PC-3 (cell line): ENCODE data around the gene OTOR. TPM values are rescaled to one million over a fixed set of nuclear protein-coding genes. Genes with fewer than 3 reads are reported as not detected.

Experiments used
- ATAC-seq: fragments of 200-7000 bp; cut with Tn5 transposase; 2 replicates; pipeline ENCODE4 v1.9.1; 2020; ENCODE audit warnings: mild to moderate bottlenecking, moderate library complexity
- BruUV-seq: library from RNA; stranded (reverse); fragments of 400-500 nt; replicated peaks from 2 replicates; lab custom pipeline; 2021; lab: Mats Ljungman, UMichigan
- CTCF ChIA-PET: fragments of 300-600 bp; sonication (Branson Sonifier 250); formaldehyde crosslinking; loops from one replicate; lab custom pipeline; 2022; ENCODE audit warnings: antibody characterized with exemption; lab: Charles Lee
- POLR2A ChIA-PET: fragments of 300-600 bp; sonication (Branson Sonifier 250); formaldehyde crosslinking; loops from one replicate; lab custom pipeline; 2022; ENCODE audit warnings: antibody characterized with exemption; ENCODE audit not compliant: unreplicated experiment; lab: Charles Lee
- DNase-seq: peaks from one replicate; pipeline ENCODE4 v3.0.0-alpha.2; 2015
- H2AFZ ChIP-seq: fragments of 300-600 bp; sonication (generic); 2 replicates; pipeline ENCODE4 v1.6.0; 2016; ENCODE audit warnings: antibody characterized with exemption, low read length
- H3F3A ChIP-seq: fragments of 300-600 bp; sonication (generic); one replicate; pipeline ENCODE4 v1.6.0; 2017; ENCODE audit warnings: antibody characterized with exemption, low read length, control low read depth, mild to moderate bottlenecking; ENCODE audit not compliant: unreplicated experiment
- H3K27ac ChIP-seq: fragments of 300-600 bp; sonication (generic); 2 replicates; pipeline ENCODE4 v1.5.1; 2016; ENCODE audit warnings: mild to moderate bottlenecking, low read length
- H3K27me3 ChIP-seq: fragments of 300-600 bp; sonication (generic); 2 replicates; pipeline ENCODE4 v1.6.1; 2016; ENCODE audit warnings: low read length, mixed read lengths
- H3K36me3 ChIP-seq: fragments of 300-600 bp; sonication (generic); 2 replicates; pipeline ENCODE4 v1.6.1; 2016; ENCODE audit warnings: low read depth, mixed run types, low read length, mixed read lengths
- H3K4me1 ChIP-seq: fragments of 300-600 bp; sonication (generic); 2 replicates; pipeline ENCODE4 v1.5.1; 2016; ENCODE audit warnings: low read length; ENCODE audit not compliant: insufficient read depth
- H3K4me2 ChIP-seq: fragments of 300-600 bp; sonication (generic); 2 replicates; pipeline ENCODE4 v1.6.0; 2016; ENCODE audit warnings: low read length
- H3K4me3 ChIP-seq: fragments of 300-600 bp; sonication (generic); 2 replicates; pipeline ENCODE4 v1.5.1; 2016; ENCODE audit warnings: mild to moderate bottlenecking, low read length, mixed read lengths
- H3K79me2 ChIP-seq: fragments of 300-600 bp; sonication (generic); 2 replicates; pipeline ENCODE4 v1.6.1; 2017; ENCODE audit warnings: low read length, mixed read lengths
- H3K9ac ChIP-seq: fragments of 300-600 bp; sonication (generic); 2 replicates; pipeline ENCODE4 v1.6.0; 2016; ENCODE audit warnings: mild to moderate bottlenecking, low read length
- H3K9me2 ChIP-seq: fragments of 300-600 bp; sonication (generic); replicated peaks from 2 replicates; pipeline ENCODE4 v1.6.1; 2016; ENCODE audit warnings: mixed run types, low read length, mixed read lengths
- H3K9me3 ChIP-seq: fragments of 300-600 bp; sonication (generic); 2 replicates; pipeline ENCODE4 v1.6.1; 2016; ENCODE audit warnings: low read length, mixed read lengths
- H4K20me1 ChIP-seq: fragments of 300-600 bp; sonication (generic); 2 replicates; pipeline ENCODE4 v1.6.1; 2016; ENCODE audit warnings: low read length, mixed read lengths
- CTCF ChIP-seq: fragments of 300-600 bp; sonication (generic); conservative IDR thresholded peaks from 2 replicates; pipeline ENCODE4 v1.5.1; 2017; ENCODE audit warnings: antibody characterized with exemption, low read depth, mild to moderate bottlenecking, low read length
- EZH2 ChIP-seq: fragments of 300-600 bp; sonication (generic); IDR thresholded peaks from one replicate; pipeline ENCODE4 v1.6.1; 2017; ENCODE audit warnings: antibody characterized with exemption, mild to moderate bottlenecking, low read length; ENCODE audit not compliant: unreplicated experiment
- EZH2phosphoT487 ChIP-seq: fragments of 300-600 bp; sonication (generic); IDR thresholded peaks from 2 replicates; pipeline ENCODE4 v1.6.1; 2018; ENCODE audit warnings: mild to moderate bottlenecking, antibody characterized with exemption, low read length, borderline replicate concordance
- intact Hi-C: fragments of 100-400 bp; cut with micrococcal nuclease; formaldehyde crosslinking; loops from 2 replicates; pipeline ENCODE4 v1.9.0; 2023
- total RNA-seq: library from RNA; depleted of rRNA; stranded (reverse); fragments of >200 nt; gene quantifications from 2 replicates; pipeline ENCODE4 v1.2.3, GENCODE V29; 2014

The OTOR gene
- total RNA-seq, 1 experiment from 2014 or later = not detected

- TF ChIP-seq EZH2 = no peak
- TF ChIP-seq CTCF = no peak
- no peak for TF ChIP-seq EZH2phosphoT487
- intact Hi-C loops = no loop called here
- DNase-seq (no peak), ATAC-seq (no peak)
- Histone ChIP-seq H3K9me2 (no peaks in the 10 kb centered on the region), H3K4me2 (no peak overlapping the region), H3K9me3 (no peaks in the 10 kb centered on the region), H3K27ac (no peak overlapping the region), H2AFZ (no peak overlapping the region), H3F3A (no peaks in the 10 kb centered on the region), H4K20me1 (no peaks in the 10 kb centered on the region), H3K79me2 (no peaks in the 10 kb centered on the region), H3K27me3 (peaks cover 11% of the 10 kb centered on the region), H3K4me3 (no peak overlapping the region), H3K36me3 (no peaks in the 10 kb centered on the region), H3K4me1 (peaks cover 7% of the 10 kb centered on the region), H3K9ac (no peak overlapping the region)
- ChIA-PET POLR2A (no interaction called here), CTCF (no interaction called here)
- BruUV-seq = no TSS peak
Measured at GRCh38 chr20:16775961-16776360, 27.8 kb downstream of the OTOR start.

DNA sequence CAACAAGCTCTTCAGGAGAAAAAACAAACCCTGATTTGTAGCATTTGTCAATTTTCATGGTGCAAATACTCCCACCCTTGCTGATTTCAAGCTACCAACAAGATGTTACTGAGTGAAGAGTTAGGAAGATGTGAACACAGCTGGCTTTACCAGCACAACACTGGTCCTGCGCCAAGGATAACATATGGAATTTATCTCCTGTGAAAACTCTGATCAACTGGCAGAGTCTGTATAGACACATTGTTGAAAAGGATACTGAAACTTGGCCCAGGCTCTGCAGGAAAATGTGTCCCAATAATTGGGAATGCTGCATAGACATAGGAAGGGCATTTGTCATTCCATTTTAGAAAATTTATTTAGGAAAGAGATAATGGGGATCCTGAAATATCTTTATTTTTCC lies 29.0 kb downstream of the OTOR start:
- Histone ChIP-seq H3K4me1 (no peaks in the 10 kb centered on the region), H2AFZ (no peak overlapping the region), H3F3A (no peaks in the 10 kb centered on the region), H3K9me3 (no peaks in the 10 kb centered on the region), H3K9me2 (no peaks in the 10 kb centered on the region), H3K4me3 (no peak overlapping the region), H3K4me2 (no peak overlapping the region), H3K9ac (no peak overlapping the region), H3K27me3 (peaks cover 16% of the 10 kb centered on the region), H4K20me1 (no peaks in the 10 kb centered on the region), H3K36me3 (no peaks in the 10 kb centered on the region), H3K79me2 (no peaks in the 10 kb centered on the region), H3K27ac (no peak overlapping the region)
- no peak for DNase-seq
- no peak for ATAC-seq
- ChIA-PET CTCF (no interaction called here), POLR2A (no interaction called here)
- TF ChIP-seq CTCF (no peak), EZH2 (no peak), EZH2phosphoT487 (no peak)
- no TSS peak for BruUV-seq
- intact Hi-C loops = no loop called here

DNA sequence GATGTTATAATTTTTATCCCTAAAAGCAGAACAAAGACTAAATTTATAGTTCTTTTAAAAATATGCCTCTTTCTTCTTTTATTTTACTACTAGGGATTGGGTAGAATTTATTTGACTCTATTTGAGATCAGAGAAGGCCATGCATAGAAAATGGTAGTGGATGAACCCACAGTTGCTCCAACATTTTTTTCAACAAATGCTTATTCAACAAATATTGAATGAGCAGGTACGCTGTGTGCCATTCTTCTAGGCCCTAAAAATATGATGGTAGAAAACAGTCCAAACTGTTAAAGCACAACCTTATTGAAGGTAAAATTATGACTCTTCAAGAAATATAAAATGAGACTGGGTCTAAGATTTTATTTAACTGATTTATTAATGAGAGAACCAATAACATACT lies 30.0 kb downstream of the OTOR start:
- Histone ChIP-seq H3K27me3 (peaks cover 26% of the 10 kb centered on the region), H3K36me3 (no peaks in the 10 kb centered on the region), H3K4me1 (no peaks in the 10 kb centered on the region), H3K27ac (no peak overlapping the region), H3K79me2 (no peaks in the 10 kb centered on the region), H3K9me2 (no peaks in the 10 kb centered on the region), H3K9ac (no peak overlapping the region), H3K9me3 (no peaks in the 10 kb centered on the region), H2AFZ (no peak overlapping the region), H3K4me3 (no peak overlapping the region), H3K4me2 (no peak overlapping the region), H4K20me1 (no peaks in the 10 kb centered on the region), H3F3A (no peaks in the 10 kb centered on the region)
- CTCF ChIA-PET = no interaction called here
- intact Hi-C loops = no loop called here
- DNase-seq (no peak), ATAC-seq (no peak)
- TF ChIP-seq EZH2phosphoT487 = no peak
- POLR2A ChIA-PET = no interaction called here
- no TSS peak for BruUV-seq
